Kasumi-1 (cell line): ENCODE measurements around the gene SMARCD1.

Experiments used
- DNase-seq, 2 experiments: peaks; one replicate each; lab custom pipeline; 2025; lab: John Stamatoyannopoulos, UW

The SMARCD1 gene

GRCh38 chr12:50077099-50077498 lies 8.0 kb upstream of the SMARCD1 start:
- no peak for DNase-seq

DNA sequence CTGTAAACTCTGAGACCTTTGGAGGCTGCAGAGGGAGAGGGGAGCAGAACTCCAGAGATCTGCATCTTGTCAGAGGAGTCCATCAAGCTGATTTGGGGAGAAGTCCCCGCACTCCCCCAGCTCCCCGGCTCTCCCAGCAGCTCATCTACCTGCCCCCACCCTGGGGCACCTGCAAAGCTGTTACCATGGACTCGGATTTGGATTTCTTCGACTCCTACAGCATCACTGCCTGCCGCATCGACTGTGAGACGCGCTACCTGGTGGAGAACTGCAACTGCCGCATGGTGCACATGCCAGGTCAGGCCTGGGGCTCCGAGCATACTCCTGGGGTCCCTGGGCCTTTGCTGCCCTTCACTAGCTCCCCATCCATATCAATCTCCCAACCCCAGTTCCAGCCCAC lies 6.9 kb upstream of the SMARCD1 start:
- no peak for DNase-seq

DNA sequence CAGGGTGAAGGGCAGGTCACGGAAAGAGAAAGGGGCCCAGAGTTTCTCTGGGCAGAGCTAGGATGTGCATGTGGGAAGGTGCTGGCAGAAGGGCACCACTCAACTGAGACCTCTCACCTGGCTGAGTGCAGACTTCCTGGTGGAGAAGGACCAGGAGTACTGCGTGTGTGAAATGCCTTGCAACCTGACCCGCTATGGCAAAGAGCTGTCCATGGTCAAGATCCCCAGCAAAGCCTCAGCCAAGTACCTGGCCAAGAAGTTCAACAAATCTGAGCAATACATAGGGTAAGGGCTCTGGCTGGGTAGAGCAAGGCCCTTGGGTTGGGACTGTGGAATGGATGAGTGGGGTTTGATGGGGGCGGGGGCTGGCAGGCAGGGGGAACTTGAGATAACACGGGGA lies 5.4 kb upstream of the SMARCD1 start:
- no peak for DNase-seq

GRCh38 chr12:50081096-50081808 lies 3.9 kb upstream of the SMARCD1 start:
- DNase-seq, result no peak

DNA sequence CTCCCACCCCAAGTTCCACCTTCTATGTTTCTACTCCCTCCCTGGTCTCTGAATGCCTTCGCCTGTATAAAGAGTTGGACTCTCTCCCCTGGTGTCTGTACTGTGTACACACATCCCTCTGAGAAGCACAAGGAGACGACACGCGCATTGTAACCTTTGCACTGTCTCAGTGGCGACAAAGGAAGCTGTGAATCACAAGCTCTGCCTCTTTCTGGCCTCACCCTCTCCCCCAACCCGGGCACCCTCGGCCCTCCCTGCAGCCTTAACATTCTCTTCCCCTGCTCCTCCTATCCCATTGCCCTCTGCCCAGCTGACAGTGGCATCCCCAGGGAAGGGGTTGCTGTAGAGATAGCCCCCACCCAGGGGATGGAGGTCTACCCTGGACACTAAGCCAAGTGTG lies 2.5 kb upstream of the SMARCD1 start:
- DNase-seq, result no peak

DNA sequence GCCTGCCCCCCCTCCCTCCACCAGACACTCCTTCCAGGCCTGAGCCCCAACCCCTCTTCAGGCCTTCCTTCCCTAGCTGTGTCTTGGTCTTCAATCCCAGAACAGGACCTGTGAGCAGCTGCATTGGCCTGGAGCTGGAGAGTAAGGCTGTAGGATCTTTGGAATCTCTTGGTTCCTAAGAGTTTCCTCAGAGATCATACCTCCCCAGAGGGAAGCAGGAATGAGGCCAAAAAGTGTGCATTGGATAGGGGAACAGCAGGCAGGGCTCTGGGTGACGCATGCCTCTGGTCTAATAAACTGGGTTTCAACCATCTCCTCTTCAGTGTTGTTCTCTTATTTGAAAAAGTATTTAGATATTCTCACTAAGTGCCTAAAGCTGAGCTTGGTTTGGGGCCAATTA lies 1.8 kb upstream of the SMARCD1 start:
- DNase-seq, result no peak

DNA sequence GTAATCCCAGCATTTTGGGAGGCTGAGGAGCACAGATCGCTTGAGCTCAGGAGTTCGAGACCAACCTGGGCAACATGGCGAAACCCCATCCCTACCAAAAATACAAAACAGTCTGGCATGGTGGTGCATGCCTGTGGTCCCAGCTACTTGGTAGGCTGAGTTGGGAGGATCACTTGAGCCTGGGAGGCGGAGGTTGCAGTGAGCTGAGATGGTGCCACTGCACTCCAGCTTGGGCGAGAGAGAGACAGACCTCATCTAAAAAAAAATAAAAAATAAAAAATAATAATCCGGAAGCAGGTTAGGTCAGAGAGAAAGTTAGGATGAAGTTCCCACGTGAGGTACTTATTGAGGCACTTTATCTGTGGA lies 750 bp upstream of the SMARCD1 start:
- peak in 1 of 2 experiments; percentile 31 for DNase-seq

GRCh38 chr12:50085615-50086072 lies 502 bp downstream of the SMARCD1 start:
- DNase-seq, result peak in 1 of 2 experiments; percentile 25

GRCh38 chr12:50086148-50086547 lies 1.0 kb downstream of the SMARCD1 start:
- no peak for DNase-seq

DNA sequence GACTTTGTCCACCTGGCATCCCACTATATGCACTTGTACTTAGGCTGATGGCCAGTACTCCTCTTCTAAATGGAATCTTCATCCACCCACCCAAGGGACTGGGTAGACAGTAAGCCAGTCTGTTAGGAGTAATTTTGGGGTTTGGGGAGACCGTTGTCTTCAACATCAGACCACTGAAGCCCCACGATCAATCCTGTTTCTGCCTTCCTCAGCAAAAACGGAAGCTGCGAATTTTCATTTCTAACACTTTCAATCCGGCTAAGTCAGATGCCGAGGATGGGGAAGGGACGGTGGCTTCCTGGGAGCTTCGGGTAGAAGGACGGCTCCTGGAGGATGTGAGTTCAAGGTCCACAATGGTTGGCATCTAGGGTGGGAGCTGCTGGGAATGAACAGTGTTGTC lies 2.0 kb downstream of the SMARCD1 start:
- DNase-seq, result no peak

- DNase-seq, result no peak
Measured at GRCh38 chr12:50087995-50088394, 2.9 kb downstream of the SMARCD1 start.

GRCh38 chr12:50088577-50089335 lies 3.6 kb downstream of the SMARCD1 start:
- DNase-seq, result peak; percentile 35 to 69

DNA sequence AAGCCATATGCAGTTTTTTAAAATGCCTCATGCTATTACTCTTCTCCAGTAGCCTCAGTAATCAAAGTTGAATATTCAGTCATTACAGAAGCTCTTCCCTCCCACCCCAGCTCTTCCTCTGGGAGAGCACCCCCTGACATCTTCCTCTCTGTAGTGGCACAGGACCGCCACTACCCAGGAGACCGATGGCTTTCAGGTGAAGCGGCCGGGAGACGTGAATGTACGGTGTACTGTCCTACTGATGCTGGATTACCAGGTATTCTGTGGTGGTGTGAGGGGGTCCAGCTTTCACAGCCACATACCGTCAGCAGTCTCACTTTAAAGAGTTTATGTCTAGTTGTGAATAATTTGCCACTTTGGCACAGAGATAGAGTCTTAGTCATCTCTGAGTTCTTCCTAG lies 4.6 kb downstream of the SMARCD1 start:
- DNase-seq, result no peak

DNA sequence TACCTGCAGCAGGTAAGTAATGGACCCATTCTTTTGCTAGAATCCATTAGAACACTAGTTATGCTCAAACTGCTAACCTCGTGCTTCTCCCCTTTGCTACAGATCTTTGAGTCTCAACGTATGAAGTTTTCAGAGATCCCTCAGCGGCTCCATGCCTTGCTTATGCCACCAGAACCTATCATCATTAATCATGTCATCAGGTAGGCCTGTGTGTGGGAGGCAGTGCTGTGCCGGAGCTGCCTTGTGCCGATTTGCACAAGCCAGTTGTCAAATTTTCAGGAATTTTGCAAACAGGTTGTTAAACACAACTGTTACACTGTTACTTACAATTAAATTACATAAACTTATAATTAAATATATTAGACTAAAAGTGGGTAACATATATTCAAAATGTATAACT lies 5.2 kb downstream of the SMARCD1 start:
- DNase-seq, result no peak

- DNase-seq, result no peak
Measured at GRCh38 chr12:50097952-50098351, 12.8 kb downstream of the SMARCD1 start.

DNA sequence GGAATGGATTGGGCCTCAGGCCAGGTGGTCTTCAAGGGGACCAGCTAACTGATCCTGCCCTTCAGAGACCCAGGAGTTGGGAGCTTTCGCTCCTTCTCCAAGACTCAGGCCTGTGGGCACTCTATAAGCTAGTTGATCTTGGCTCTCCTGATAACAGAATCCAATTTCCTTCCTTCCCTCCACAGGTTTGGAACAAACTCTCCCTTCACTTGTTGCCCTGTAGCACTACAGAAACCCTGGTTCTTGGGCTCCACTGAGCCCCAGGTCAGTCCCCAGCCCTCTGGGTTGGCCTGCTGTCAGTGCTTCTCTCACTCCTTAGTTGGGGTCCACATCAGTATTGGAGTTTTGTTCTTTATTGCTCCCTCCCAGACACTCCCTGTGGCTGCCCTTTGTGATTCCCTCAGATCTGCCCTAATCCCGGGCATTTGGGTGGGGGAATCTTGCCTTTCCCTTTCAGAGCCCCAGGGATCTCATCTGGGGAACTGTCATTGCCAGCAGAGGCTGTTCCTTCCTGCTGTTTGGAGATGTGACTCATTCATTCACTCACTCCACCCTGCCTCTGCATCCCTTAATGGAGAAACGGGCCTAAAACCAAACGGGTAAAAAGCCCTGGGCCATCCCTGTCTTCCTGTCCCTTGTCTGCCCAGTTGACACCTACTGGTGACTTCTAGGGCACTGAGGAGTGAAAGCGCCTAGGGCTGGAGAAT lies 14.3 kb downstream of the SMARCD1 start:
- DNase-seq, result no peak

DNA sequence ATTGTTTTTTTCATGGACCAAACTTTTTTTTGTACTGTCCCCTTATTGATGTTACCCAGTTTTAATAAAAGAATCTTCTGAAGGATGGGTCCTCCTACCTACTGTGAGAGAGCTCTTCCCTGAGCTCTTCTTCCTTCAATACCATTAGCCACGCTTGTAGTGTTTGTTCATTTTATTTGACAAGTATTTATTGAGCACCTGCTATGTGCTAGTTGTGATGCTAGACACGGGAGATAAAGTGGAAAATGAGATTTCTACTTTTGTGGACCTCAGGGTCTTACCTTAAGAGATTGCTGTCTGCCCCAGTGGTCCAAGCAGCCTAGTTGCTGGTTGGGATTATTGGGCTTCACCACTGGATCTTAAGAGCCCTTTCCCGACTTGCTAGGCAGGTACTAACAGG lies 15.4 kb downstream of the SMARCD1 start:
- DNase-seq, result no peak

- DNase-seq, result peak; percentile 12 to 45
Measured at GRCh38 chr12:50101663-50102062, 16.5 kb downstream of the SMARCD1 start.

DNA sequence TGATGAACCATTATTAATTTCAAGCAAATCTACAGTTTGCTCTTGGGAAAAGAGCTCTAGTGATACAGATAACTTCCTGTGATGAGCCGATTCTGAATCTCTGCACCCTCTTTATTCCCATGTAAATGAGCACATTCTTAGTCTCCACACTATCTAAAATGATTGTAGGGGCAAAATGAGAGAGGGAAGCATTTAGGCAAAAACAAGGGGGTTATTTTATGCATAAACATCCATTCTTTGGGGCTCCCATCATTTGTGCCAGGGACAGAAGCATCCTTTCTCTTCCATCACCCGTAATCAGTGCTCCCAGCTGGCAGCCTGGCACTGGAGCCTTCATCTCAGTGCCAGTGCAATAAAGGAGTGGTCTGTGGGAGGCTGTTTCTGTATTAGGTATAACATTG lies 17.0 kb downstream of the SMARCD1 start:
- no peak for DNase-seq

- DNase-seq, result no peak
Measured at GRCh38 chr12:50102646-50103309, 17.6 kb downstream of the SMARCD1 start.

- no peak for DNase-seq
Measured at GRCh38 chr12:50103351-50103750, 18.2 kb downstream of the SMARCD1 start.

DNA sequence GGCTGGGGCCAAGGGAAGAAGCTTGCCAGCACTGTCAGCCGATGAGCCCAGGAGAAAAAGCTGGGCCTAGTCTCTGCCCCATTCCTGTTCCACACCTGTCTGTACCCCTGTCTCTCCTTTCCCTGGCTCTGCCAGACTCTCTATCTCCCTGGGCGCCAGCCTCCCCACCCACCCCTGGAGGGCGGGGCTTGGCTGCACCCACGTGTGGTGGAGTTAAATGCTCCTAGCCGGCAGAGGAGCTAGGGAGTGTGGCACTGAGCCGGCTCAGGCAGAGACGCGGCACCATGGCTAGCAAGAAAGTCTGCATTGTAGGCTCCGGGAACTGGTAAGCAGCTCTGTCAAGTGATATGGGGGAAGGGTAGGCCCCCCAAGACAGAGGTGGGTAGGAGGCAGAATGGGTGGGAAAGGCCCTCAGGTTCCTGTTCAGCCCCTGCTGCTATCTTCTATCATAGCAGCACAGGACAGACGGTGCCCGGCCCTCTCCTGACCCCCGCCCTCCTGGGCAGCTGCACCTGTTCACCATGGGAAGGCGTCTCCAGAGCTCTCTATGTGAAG lies 18.7 kb downstream of the SMARCD1 start, which contains the start of gene GPD1:
Gene GPD1, plus strand, starts transcription at position 242 of the 555 bp plus-strand sequence. Its CDS starts 43 bp downstream, at position 285.
- DNase-seq, result no peak
